Activated CD4-positive, alpha-beta T cell treated with anti-CD3 and anti-CD28 coated beads for 24 hours (primary cell): ENCODE measurements around the gene DPF1.

Experiments used
- DNase-seq, 2 donors: peaks; one replicate each; pipeline ENCODE4 v3.0.0-alpha.2; 2020; ENCODE audit warnings: low read depth in 2 of 2

Gene DPF1

GRCh38 chr19:38197937-38198704 lies 25.9 kb downstream of the DPF1 start:
- no peak for DNase-seq

GRCh38 chr19:38196948-38197656 lies 26.9 kb downstream of the DPF1 start:
- DNase-seq: no peak

GRCh38 chr19:38196245-38196837 lies 27.7 kb downstream of the DPF1 start:
- DNase-seq: no peak

GRCh38 chr19:38195237-38195636 lies 28.8 kb downstream of the DPF1 start:
- no peak for DNase-seq

- DNase-seq: no peak
Measured at GRCh38 chr19:38194061-38194701, 29.8 kb downstream of the DPF1 start.

GRCh38 chr19:38193445-38193844 lies 30.6 kb downstream of the DPF1 start:
- no peak for DNase-seq

- no peak for DNase-seq
Measured at GRCh38 chr19:38191747-38192146, 32.3 kb downstream of the DPF1 start.

- no peak for DNase-seq
Measured at GRCh38 chr19:38190793-38191192, 33.2 kb downstream of the DPF1 start.

- DNase-seq: no peak
Measured at GRCh38 chr19:38190061-38190460, 34.0 kb downstream of the DPF1 start.

GRCh38 chr19:38185562-38185961 lies 38.5 kb downstream of the DPF1 start:
- no peak for DNase-seq

- DNase-seq: no peak
Measured at GRCh38 chr19:38184815-38185214, 39.2 kb downstream of the DPF1 start.

GRCh38 chr19:38183251-38183897 lies 40.6 kb downstream of the DPF1 start:
- no peak for DNase-seq

- DNase-seq: no peak
Measured at GRCh38 chr19:38182536-38183210, 41.3 kb downstream of the DPF1 start.

- no peak for DNase-seq
Measured at GRCh38 chr19:38180071-38180470, 44.0 kb downstream of the DPF1 start.

GRCh38 chr19:38175422-38175821 lies 48.6 kb downstream of the DPF1 start:
- DNase-seq: no peak

- DNase-seq: no peak
Measured at GRCh38 chr19:38173291-38174041, 50.6 kb downstream of the DPF1 start.

- DNase-seq: no peak
Measured at GRCh38 chr19:38172001-38172400, 52.0 kb downstream of the DPF1 start.

- no peak for DNase-seq
Measured at GRCh38 chr19:38170334-38170733, 53.7 kb downstream of the DPF1 start.

GRCh38 chr19:38168637-38169036 lies 55.4 kb downstream of the DPF1 start:
- DNase-seq: no peak

GRCh38 chr19:38165335-38165734 lies 58.7 kb downstream of the DPF1 start:
- no peak for DNase-seq

- no peak for DNase-seq
Measured at GRCh38 chr19:38164526-38164925, 59.5 kb downstream of the DPF1 start.
